HFFc6 (cell line): ENCODE results near the gene RWDD1. TPM values are rescaled to one million over a fixed set of nuclear protein-coding genes. Genes with fewer than 3 reads are reported as not detected.

Experiments used
- DNase-seq: peaks from one replicate; pipeline ENCODE4 v3.0.0-alpha.2; 2018
- H3K27ac Mint-ChIP-seq: 2 replicates; pipeline ENCODE4 v1.8.0; 2020; ENCODE audit warnings: mild to moderate bottlenecking, mixed read lengths
- H3K27me3 Mint-ChIP-seq: 2 replicates; pipeline ENCODE4 v1.8.0; 2021; ENCODE audit warnings: mild to moderate bottlenecking, moderate library complexity, mixed read lengths; ENCODE audit not compliant: insufficient read depth
- H3K36me3 Mint-ChIP-seq: 2 replicates; pipeline ENCODE4 v1.8.0; 2021; ENCODE audit warnings: low read depth, mixed read lengths
- H3K4me1 Mint-ChIP-seq: 2 replicates; pipeline ENCODE4 v1.8.0; 2020; ENCODE audit warnings: low read depth, mixed read lengths
- H3K4me3 Mint-ChIP-seq: 2 replicates; pipeline ENCODE4 v1.8.0; 2020; ENCODE audit warnings: mild to moderate bottlenecking, moderate library complexity, mixed read lengths
- H3K9me3 Mint-ChIP-seq: 2 replicates; pipeline ENCODE4 v1.8.0; 2020; ENCODE audit warnings: mild to moderate bottlenecking, mixed read lengths
- CTCF ChIP-seq: fragments of 200-600 bp; sonication (generic); IDR thresholded peaks from 2 replicates; pipeline ENCODE4 v1.5.0; 2021; ENCODE audit warnings: antibody characterized with exemption, mild to moderate bottlenecking
- total RNA-seq, 6 experiments: library from RNA; stranded (reverse); fragmentation: NEBNext Ultra II Directional; extraction: Animal tissue kit (Norgen Biotek cat#: 25700); gene quantifications; 2 replicates in 1 of 6; 3 replicates in 5 of 6; pipeline ENCODE4 v1.2.3, GENCODE V29; 2021

RWDD1 gene
- total RNA-seq, 6 experiments from 2014 or later = 77.9 to 90.4 (median 86.5) TPM

GRCh38 chr6:116564921-116565872 lies 6.1 kb upstream of the RWDD1 start:
- TF ChIP-seq CTCF = no peak

GRCh38 chr6:116568111-116568510 lies 3.2 kb upstream of the RWDD1 start:
- peak overlapping the region; percentile 84 for H3K27ac Mint-ChIP-seq
- peaks cover 4% of the 10 kb centered on the region; the same call in 1 of the 2 replicates for H3K27me3 Mint-ChIP-seq
- peaks cover 18% of the 10 kb centered on the region for H3K36me3 Mint-ChIP-seq
- peak; percentile 68 for DNase-seq
- no peaks in the 10 kb centered on the region for H3K9me3 Mint-ChIP-seq
- no peak for TF ChIP-seq CTCF
- H3K4me1 Mint-ChIP-seq = peaks cover 76% of the 10 kb centered on the region
- H3K4me3 Mint-ChIP-seq = peak overlapping the region; percentile 40

More at GRCh38 chr6:116564921-116565872, 6.1 kb upstream of the RWDD1 start:
- H3K4me1 Mint-ChIP-seq = peaks cover 99% of the 10 kb centered on the region
- no peaks in the 10 kb centered on the region for H3K27me3 Mint-ChIP-seq
- peak overlapping the region; percentile 94 for H3K27ac Mint-ChIP-seq
- peak overlapping the region; percentile 66 for H3K4me3 Mint-ChIP-seq
- H3K9me3 Mint-ChIP-seq = no peaks in the 10 kb centered on the region
- peaks cover 5% of the 10 kb centered on the region; the same call in 1 of the 2 replicates for H3K36me3 Mint-ChIP-seq
- no peak for DNase-seq

GRCh38 chr6:116568821-116569755 lies 2.2 kb upstream of the RWDD1 start:
- H3K4me1 Mint-ChIP-seq = peaks cover 76% of the 10 kb centered on the region
- peak overlapping the region; percentile 84 for H3K27ac Mint-ChIP-seq
- H3K4me3 Mint-ChIP-seq = peak overlapping the region; percentile 100
- peaks cover 26% of the 10 kb centered on the region for H3K36me3 Mint-ChIP-seq
- no peaks in the 10 kb centered on the region for H3K9me3 Mint-ChIP-seq
- TF ChIP-seq CTCF = no peak
- no peak for DNase-seq
- H3K27me3 Mint-ChIP-seq = peaks cover 4% of the 10 kb centered on the region; the same call in 1 of the 2 replicates

- H3K36me3 Mint-ChIP-seq = peaks cover 37% of the 10 kb centered on the region
- peaks cover 4% of the 10 kb centered on the region for H3K27me3 Mint-ChIP-seq
- H3K4me1 Mint-ChIP-seq = peaks cover 71% of the 10 kb centered on the region
- peak overlapping the region; percentile 100 for H3K4me3 Mint-ChIP-seq
- peak overlapping the region; percentile 99 for H3K27ac Mint-ChIP-seq
- TF ChIP-seq CTCF = no peak
- H3K9me3 Mint-ChIP-seq = no peaks in the 10 kb centered on the region
- DNase-seq = no peak
These were observed 338 bp downstream of the RWDD1 start for GRCh38 chr6:116571683-116572000.

GRCh38 chr6:116572162-116572561 lies 858 bp downstream of the RWDD1 start:
- DNase-seq = peak; percentile 13
- peaks cover 42% of the 10 kb centered on the region for H3K36me3 Mint-ChIP-seq
- H3K4me3 Mint-ChIP-seq = peak overlapping the region; percentile 100
- no peaks in the 10 kb centered on the region for H3K9me3 Mint-ChIP-seq
- H3K27me3 Mint-ChIP-seq = peaks cover 4% of the 10 kb centered on the region
- TF ChIP-seq CTCF = no peak
- peak overlapping the region; percentile 99 for H3K27ac Mint-ChIP-seq
- peaks cover 69% of the 10 kb centered on the region for H3K4me1 Mint-ChIP-seq
